GM21717 (cell line): Measurements from ENCODE around the gene ANTXR2.
A peak's percentile ranks its signal among the peaks of the same experiment; 100 is the strongest.
"Not testable (repeated sequence)": the region's sequence is repeated elsewhere in the genome, so short reads cannot be mapped to it uniquely, and the experiment has no call there.

Experiments used
- ATAC-seq: cut with Tn5 transposase; IDR thresholded peaks from one replicate; pipeline ENCODE4 v1.9.1; 2021; ENCODE audit warnings: mild to moderate bottlenecking, moderate library complexity; ENCODE audit not compliant: unreplicated experiment

The ANTXR2 gene

GRCh38 chr4:79923281-79923680, 149.7 kb downstream of the ANTXR2 start:
- ATAC-seq = no peak

GRCh38 chr4:79922011-79922410, 151.0 kb downstream of the ANTXR2 start:
- no peak for ATAC-seq

- ATAC-seq = no peak
Measured at GRCh38 chr4:79920163-79920853, 152.7 kb downstream of the ANTXR2 start.

GRCh38 chr4:79918292-79918691, 154.7 kb downstream of the ANTXR2 start:
- no peak for ATAC-seq

GRCh38 chr4:79917246-79917645, 155.8 kb downstream of the ANTXR2 start:
- ATAC-seq = peak; percentile 88

GRCh38 chr4:79915246-79915645, 157.8 kb downstream of the ANTXR2 start:
- no peak for ATAC-seq

GRCh38 chr4:79913581-79913980, 159.4 kb downstream of the ANTXR2 start:
- ATAC-seq = no peak

GRCh38 chr4:79907001-79907400, 166.0 kb downstream of the ANTXR2 start:
- ATAC-seq = no peak

GRCh38 chr4:79906303-79906702, 166.7 kb downstream of the ANTXR2 start:
- ATAC-seq = no peak

GRCh38 chr4:79905212-79905611, 167.8 kb downstream of the ANTXR2 start:
- ATAC-seq = no peak

- ATAC-seq = no peak
Measured at GRCh38 chr4:79904331-79904730, 168.7 kb downstream of the ANTXR2 start.

GRCh38 chr4:79900182-79900581, 172.8 kb downstream of the ANTXR2 start:
- ATAC-seq = no peak

GRCh38 chr4:79899481-79899880, 173.5 kb downstream of the ANTXR2 start:
- ATAC-seq = no peak

- ATAC-seq = no peak
Measured at GRCh38 chr4:79898055-79898454, 175.0 kb downstream of the ANTXR2 start.

GRCh38 chr4:79897174-79897573, 175.9 kb downstream of the ANTXR2 start:
- no peak for ATAC-seq

GRCh38 chr4:79893456-79893855, 179.6 kb downstream of the ANTXR2 start:
- no peak for ATAC-seq

GRCh38 chr4:79889026-79889425, 184.0 kb downstream of the ANTXR2 start:
- not testable (repeated sequence) for ATAC-seq

GRCh38 chr4:79886557-79886956, 186.5 kb downstream of the ANTXR2 start:
- ATAC-seq = no peak

GRCh38 chr4:79886021-79886420, 187.0 kb downstream of the ANTXR2 start:
- no peak for ATAC-seq

GRCh38 chr4:79883290-79883689, 189.7 kb downstream of the ANTXR2 start:
- ATAC-seq = no peak

GRCh38 chr4:79882806-79883205, 190.2 kb downstream of the ANTXR2 start:
- ATAC-seq = no peak

- ATAC-seq = no peak
Measured at GRCh38 chr4:79881407-79881806, 191.6 kb downstream of the ANTXR2 start.

- ATAC-seq = no peak
Measured at GRCh38 chr4:79877511-79877910, 195.5 kb downstream of the ANTXR2 start.
